Esophagus muscularis mucosa (tissue), 4 donors: Measurements from ENCODE around the gene CYP19A1. TPM values are rescaled to one million over a fixed set of nuclear protein-coding genes. Genes with fewer than 3 reads are reported as not detected.

ENCODE experiments used
- DNase-seq: peaks from one replicate; pipeline ENCODE4 v3.0.0-alpha.2; 2017; ENCODE audit errors: extremely low spot score
- H3K27ac ChIP-seq, 4 donors: fragments of 200-600 bp; sonication (generic); replicated peaks in 1 of 4; 1 replicate in 3 of 4; 2 replicates in 1 of 4; pipeline ENCODE4 v1.5.1; 2016 to 2019; ENCODE audit warnings: mild to moderate bottlenecking in 1 of 4
- H3K27me3 ChIP-seq, 4 donors: fragments of 200-600 bp; sonication (generic); one replicate each; pipeline versions ENCODE4 v1.5.1 to v1.6.0; 2016 to 2019
- H3K36me3 ChIP-seq, 4 donors: fragments of 200-600 bp; sonication (generic); one replicate each; pipeline ENCODE4 v1.5.1; 2016 to 2019
- H3K4me1 ChIP-seq, 4 donors: fragments of 200-600 bp; sonication (generic); one replicate each; pipeline ENCODE4 v1.5.1; 2016 to 2019
- H3K4me3 ChIP-seq, 4 donors: fragments of 200-600 bp; sonication (generic); 1 replicate in 2 of 4; 2 replicates in 2 of 4; pipeline ENCODE4 v1.5.1; 2016 to 2019; ENCODE audit warnings: mild to moderate bottlenecking in 4 of 4, moderate library complexity in 1 of 4
- H3K9me3 ChIP-seq, 4 donors: fragments of 200-600 bp; sonication (generic); 1 replicate in 3 of 4; 2 replicates in 1 of 4; pipeline ENCODE4 v1.5.1; 2016 to 2019
- EP300 ChIP-seq: sonication (generic); formaldehyde crosslinking; IDR thresholded peaks from one replicate; pipeline ENCODE4 v1.6.1; 2017; ENCODE audit warnings: antibody characterized with exemption
- POLR2A ChIP-seq: fragments of 450-650 bp; IDR thresholded peaks from one replicate; pipeline ENCODE4 v1.6.1; 2017; ENCODE audit warnings: antibody characterized with exemption, moderate library complexity, mild to moderate bottlenecking, low read depth
- POLR2AphosphoS5 ChIP-seq, 2 donors: sonication (generic); formaldehyde crosslinking; IDR thresholded peaks; one replicate each; pipeline ENCODE4 v1.6.1; 2017; ENCODE audit warnings: antibody characterized with exemption in 2 of 2
- WGBS: methylation state at CpG from one replicate; pipeline ENCODE4 v1.1.5; 2018; 5-methylcytosine and 5-hydroxymethylcytosine counted together
- intact Hi-C: fragments of 100-400 bp; cut with DNase I; formaldehyde crosslinking; loops from one replicate; pipeline ENCODE4 v1.15.1; 2023
- total RNA-seq, 4 donors: library from RNA; depleted of rRNA; stranded (reverse); fragments of >200 nt; gene quantifications; one replicate each; pipeline versions ENCODE4 v1.1.0 to v1.2.1, GENCODE V29; 2016
- TF ChIP-seq, protein P1 (sequence below), 3 experiments: fragments of 200-600 bp in 2 of 3; fragments of 450-650 bp in 1 of 3; sonication (generic) in 2 of 3; IDR thresholded peaks; one replicate each; pipeline ENCODE4 v1.5.1; 2017 to 2019; ENCODE audit warnings: antibody characterized with exemption in 3 of 3, mild to moderate bottlenecking in 2 of 3, moderate library complexity in 1 of 3

The CYP19A1 gene
- total RNA-seq, 4 donors from 2014 or later: 1.5 to 3.5 (median 2.1) TPM; not detected in 1

DNA sequence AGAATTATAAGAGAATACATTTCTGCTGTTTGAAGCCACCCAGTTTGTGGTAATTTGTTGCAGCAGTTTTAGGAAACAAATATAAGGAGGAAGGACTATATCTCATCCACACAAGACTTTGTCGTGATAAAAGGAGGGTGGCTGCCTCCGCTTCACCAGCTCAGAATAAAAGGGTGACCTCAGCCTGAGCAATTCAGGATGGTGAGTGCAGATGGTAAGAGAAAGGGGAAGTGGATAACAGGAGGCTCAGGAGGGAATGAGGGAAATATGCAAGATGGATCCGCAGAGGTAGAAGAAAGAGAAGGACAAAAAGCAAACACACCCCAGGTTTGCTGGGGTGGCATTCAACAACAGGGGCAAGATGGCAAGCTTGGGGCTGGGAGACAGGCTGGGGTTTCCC lies 135.6 kb downstream of the CYP19A1 start:
- H3K4me1 ChIP-seq: no peaks in the 10 kb centered on the region
- no peak for DNase-seq
- intact Hi-C loops: no loop called here

DNA sequence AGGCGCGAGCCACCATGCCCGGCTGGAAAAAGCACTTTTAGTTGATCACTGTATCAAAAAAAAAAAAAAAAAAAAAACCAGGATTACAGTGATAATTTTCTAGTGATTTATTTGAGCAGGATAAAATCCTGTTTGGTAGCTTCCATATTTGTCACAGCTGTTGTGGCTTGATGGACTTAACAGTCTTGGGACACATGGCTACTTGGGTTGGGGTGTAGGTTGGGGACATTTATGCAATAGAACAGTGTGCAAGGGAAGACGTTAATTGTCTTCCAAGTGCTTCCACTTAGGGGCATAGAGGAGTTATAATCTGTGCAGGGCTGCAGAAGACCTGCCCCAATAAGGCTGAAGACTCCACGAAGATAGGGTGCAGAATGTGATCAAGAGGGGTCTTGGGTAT lies 136.8 kb downstream of the CYP19A1 start:
- WGBS: 88% methylated on average over 5 of the region's 5 CpGs
- H3K27ac ChIP-seq: no peak overlapping the region
- no peak for TF ChIP-seq EP300
- no peak for TF ChIP-seq POLR2A
- TF ChIP-seq, protein P1, sequence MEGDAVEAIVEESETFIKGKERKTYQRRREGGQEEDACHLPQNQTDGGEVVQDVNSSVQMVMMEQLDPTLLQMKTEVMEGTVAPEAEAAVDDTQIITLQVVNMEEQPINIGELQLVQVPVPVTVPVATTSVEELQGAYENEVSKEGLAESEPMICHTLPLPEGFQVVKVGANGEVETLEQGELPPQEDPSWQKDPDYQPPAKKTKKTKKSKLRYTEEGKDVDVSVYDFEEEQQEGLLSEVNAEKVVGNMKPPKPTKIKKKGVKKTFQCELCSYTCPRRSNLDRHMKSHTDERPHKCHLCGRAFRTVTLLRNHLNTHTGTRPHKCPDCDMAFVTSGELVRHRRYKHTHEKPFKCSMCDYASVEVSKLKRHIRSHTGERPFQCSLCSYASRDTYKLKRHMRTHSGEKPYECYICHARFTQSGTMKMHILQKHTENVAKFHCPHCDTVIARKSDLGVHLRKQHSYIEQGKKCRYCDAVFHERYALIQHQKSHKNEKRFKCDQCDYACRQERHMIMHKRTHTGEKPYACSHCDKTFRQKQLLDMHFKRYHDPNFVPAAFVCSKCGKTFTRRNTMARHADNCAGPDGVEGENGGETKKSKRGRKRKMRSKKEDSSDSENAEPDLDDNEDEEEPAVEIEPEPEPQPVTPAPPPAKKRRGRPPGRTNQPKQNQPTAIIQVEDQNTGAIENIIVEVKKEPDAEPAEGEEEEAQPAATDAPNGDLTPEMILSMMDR (IDR thresholded peaks at IDR 0.05): no peak
- peaks cover 0 to 16% (median 0%) of the 10 kb centered on the region in 4 donors for H3K27me3 ChIP-seq
- intact Hi-C loops: no loop called here
- H3K36me3 ChIP-seq: no peaks in the 10 kb centered on the region
- DNase-seq: no peak
- H3K9me3 ChIP-seq: no peaks in the 10 kb centered on the region
- H3K4me1 ChIP-seq: no peaks in the 10 kb centered on the region
- H3K4me3 ChIP-seq: no peak overlapping the region

More for the DNA sequence above, 135.6 kb downstream of the CYP19A1 start:
- Histone ChIP-seq H3K27me3 (peaks cover 0 to 15% (median 0%) of the 10 kb centered on the region in 4 donors), H3K36me3 (no peaks in the 10 kb centered on the region), H3K9me3 (no peaks in the 10 kb centered on the region), H3K4me3 (no peak overlapping the region), H3K27ac (no peak overlapping the region)
- 74% methylated on average over 3 of the region's 3 CpGs for WGBS
- TF ChIP-seq, protein P1 (IDR thresholded peaks at IDR 0.05): no peak
- TF ChIP-seq POLR2A (no peak), POLR2AphosphoS5 (IDR thresholded peaks at IDR 0.05) (no peak), EP300 (no peak)

DNA sequence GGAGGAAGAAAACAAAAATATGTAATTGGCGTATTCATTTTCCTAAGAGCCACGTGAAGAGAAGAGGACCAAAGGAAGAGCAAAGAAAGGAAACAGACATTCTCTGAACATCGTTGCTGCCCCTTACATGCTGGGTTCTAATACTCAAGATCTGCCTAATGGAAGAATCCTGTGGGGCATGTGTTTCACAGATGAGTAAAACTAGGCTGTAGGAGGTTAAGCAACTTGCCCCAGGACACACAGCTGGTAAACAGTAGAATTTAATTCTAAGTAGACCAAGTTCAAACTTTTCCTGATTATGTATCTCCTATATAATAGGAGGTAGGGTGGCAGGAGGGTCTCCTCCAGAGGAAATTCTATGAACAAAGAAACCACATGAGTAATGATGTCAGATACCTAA lies 137.6 kb downstream of the CYP19A1 start:
- WGBS: 87% methylated on average over 3 of the region's 3 CpGs
- no peak overlapping the region for H3K4me3 ChIP-seq
- no peak for TF ChIP-seq POLR2AphosphoS5 (IDR thresholded peaks at IDR 0.05)
- TF ChIP-seq POLR2A: no peak
- no peak for TF ChIP-seq EP300
- TF ChIP-seq, protein P1 (IDR thresholded peaks at IDR 0.05): no peak
- H3K27ac ChIP-seq: no peak overlapping the region
- H3K27me3 ChIP-seq: peaks cover 0 to 17% (median 0%) of the 10 kb centered on the region in 4 donors
- H3K9me3 ChIP-seq: no peaks in the 10 kb centered on the region
- no peaks in the 10 kb centered on the region for H3K36me3 ChIP-seq
- intact Hi-C loops: no loop called here
- H3K4me1 ChIP-seq: no peaks in the 10 kb centered on the region
- DNase-seq: no peak

DNA sequence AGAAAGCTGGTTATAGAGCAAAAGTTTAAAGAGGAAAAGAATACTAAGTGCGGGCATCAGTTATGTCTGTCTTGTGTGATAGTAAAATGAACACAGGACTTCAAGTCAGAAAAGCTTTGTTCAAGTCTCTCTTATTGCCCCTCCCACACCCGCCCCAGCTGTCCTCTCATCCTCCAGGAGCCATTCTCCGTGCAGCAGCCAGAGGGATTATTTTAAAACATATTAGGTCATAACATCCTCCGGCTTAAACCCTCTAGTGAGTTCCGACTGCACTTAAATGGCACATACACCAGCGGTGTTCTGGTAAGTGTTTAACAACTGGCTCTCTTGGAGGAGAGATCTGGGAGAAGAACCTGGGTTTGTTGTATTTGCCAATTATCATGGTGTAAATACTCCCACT lies 138.9 kb downstream of the CYP19A1 start:
- no peak for DNase-seq
- intact Hi-C loops: no loop called here
- Histone ChIP-seq H3K9me3 (no peaks in the 10 kb centered on the region), H3K27ac (no peak overlapping the region), H3K27me3 (peaks cover 0 to 18% (median 0%) of the 10 kb centered on the region in 4 donors), H3K36me3 (no peaks in the 10 kb centered on the region), H3K4me3 (no peak overlapping the region), H3K4me1 (no peaks in the 10 kb centered on the region)
- WGBS: 81% methylated on average over 6 of the region's 6 CpGs
- TF ChIP-seq POLR2AphosphoS5 (IDR thresholded peaks at IDR 0.05) (no peak), POLR2A (no peak), EP300 (no peak)
- TF ChIP-seq, protein P1 (IDR thresholded peaks at IDR 0.05): no peak

DNA sequence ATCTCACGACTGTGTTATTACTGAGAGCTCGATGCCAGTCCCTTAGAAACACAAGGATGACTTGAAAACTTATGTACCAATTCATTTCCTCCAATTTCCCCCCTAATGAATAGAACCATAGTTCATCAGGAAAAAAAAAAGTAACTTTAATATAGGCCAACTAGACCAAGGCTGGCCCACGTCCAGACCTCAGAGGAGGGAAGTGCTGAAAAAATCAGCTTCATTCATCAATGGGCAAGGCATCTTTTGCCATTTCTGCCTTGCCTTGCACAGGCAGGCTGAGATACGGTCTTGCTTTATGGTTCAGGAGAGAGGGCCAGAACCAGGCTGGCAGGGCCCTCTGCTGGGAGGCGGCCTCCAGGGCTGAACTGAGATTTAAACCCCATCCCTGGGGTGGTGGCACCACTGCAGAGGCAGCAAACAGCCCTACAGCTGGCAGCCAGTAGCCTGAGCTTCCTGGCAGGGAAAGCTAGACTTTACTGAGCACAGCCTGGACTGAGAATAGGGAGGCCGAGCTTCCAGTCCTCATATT lies 139.6 kb downstream of the CYP19A1 start:
- Histone ChIP-seq H3K27me3 (peaks cover 0 to 20% (median 0%) of the 10 kb centered on the region in 4 donors), H3K9me3 (no peaks in the 10 kb centered on the region), H3K27ac (no peak overlapping the region), H3K4me1 (no peaks in the 10 kb centered on the region), H3K4me3 (no peak overlapping the region), H3K36me3 (no peaks in the 10 kb centered on the region)
- TF ChIP-seq POLR2A (no peak), POLR2AphosphoS5 (IDR thresholded peaks at IDR 0.05) (no peak), EP300 (no peak)
- TF ChIP-seq, protein P1 (IDR thresholded peaks at IDR 0.05): no peak
- intact Hi-C loops: no loop called here
- 58% methylated on average over 4 of the region's 6 CpGs for WGBS
- DNase-seq: no peak
